HEK293 (cell line): ENCODE results near the gene DYNLT4.
A peak's percentile ranks its signal among the peaks of the same experiment; 100 is the strongest.

ENCODE experiments used
- CTCF ChIP-seq: fragments of 450-650 bp; formaldehyde crosslinking; IDR thresholded peaks from 2 replicates; pipeline ENCODE4 v1.5.1; 2016; ENCODE audit warnings: missing biosample characterization, missing genetic modification characterization
- IKZF3 ChIP-seq: fragments of 450-650 bp; IDR thresholded peaks from 2 replicates; pipeline ENCODE4 v1.5.0; 2018; ENCODE audit warnings: missing biosample characterization, mild to moderate bottlenecking, missing genetic modification characterization, moderate library complexity
- KLF17 ChIP-seq: fragments of 450-650 bp; formaldehyde crosslinking; IDR thresholded peaks from 2 replicates; pipeline ENCODE4 v1.5.1; 2016; ENCODE audit warnings: missing biosample characterization, missing genetic modification characterization
- OSR2 ChIP-seq: fragments of 450-650 bp; formaldehyde crosslinking; IDR thresholded peaks from 2 replicates; pipeline ENCODE4 v1.5.1; 2016; ENCODE audit warnings: missing biosample characterization, missing genetic modification characterization
- PBX3 ChIP-seq: sonication (generic); formaldehyde crosslinking; IDR thresholded peaks from 2 replicates; pipeline ENCODE4 v1.8.1; 2022; ENCODE audit warnings: mild to moderate bottlenecking, moderate library complexity, missing genetic modification reagents
- SP7 ChIP-seq: fragments of 450-650 bp; formaldehyde crosslinking; IDR thresholded peaks from 2 replicates; pipeline ENCODE4 v1.5.1; 2016; ENCODE audit warnings: missing biosample characterization, missing genetic modification characterization
- WT1 ChIP-seq: fragments of 450-650 bp; formaldehyde crosslinking; IDR thresholded peaks from 2 replicates; pipeline ENCODE4 v1.5.1; 2016; ENCODE audit warnings: missing biosample characterization, missing genetic modification characterization
- ZBTB26 ChIP-seq: fragments of 450-650 bp; formaldehyde crosslinking; optimal IDR thresholded peaks from 2 replicates; pipeline ENCODE3; 2016; ENCODE audit warnings: missing biosample characterization, mild to moderate bottlenecking, missing genetic modification characterization
- ZBTB48 ChIP-seq: fragments of 450-650 bp; formaldehyde crosslinking; IDR thresholded peaks from 2 replicates; pipeline ENCODE4 v1.5.1; 2016; ENCODE audit warnings: missing biosample characterization, missing genetic modification characterization
- ZFP37 ChIP-seq: fragments of 450-650 bp; formaldehyde crosslinking; IDR thresholded peaks from 2 replicates; pipeline ENCODE4 v1.5.1; 2016; ENCODE audit warnings: missing biosample characterization, missing genetic modification characterization
- ZNF174 ChIP-seq: fragments of 450-650 bp; formaldehyde crosslinking; IDR thresholded peaks from 2 replicates; pipeline ENCODE4 v1.5.0; 2017; ENCODE audit warnings: missing biosample characterization, mild to moderate bottlenecking, missing genetic modification characterization
- ZNF175 ChIP-seq: fragments of 450-650 bp; formaldehyde crosslinking; IDR thresholded peaks from 2 replicates; pipeline ENCODE4 v1.5.1; 2016; ENCODE audit warnings: missing biosample characterization, missing genetic modification characterization
- ZNF2 ChIP-seq: fragments of 450-650 bp; formaldehyde crosslinking; IDR thresholded peaks from 2 replicates; pipeline ENCODE4 v1.5.1; 2016; ENCODE audit warnings: missing biosample characterization, missing genetic modification characterization
- ZNF280C ChIP-seq: fragments of 450-650 bp; formaldehyde crosslinking; IDR thresholded peaks from 2 replicates; pipeline ENCODE4 v1.5.1; 2016; ENCODE audit warnings: missing biosample characterization, missing genetic modification characterization
- ZNF324 ChIP-seq: fragments of 450-650 bp; formaldehyde crosslinking; IDR thresholded peaks from 2 replicates; pipeline ENCODE4 v1.5.1; 2016; ENCODE audit warnings: missing biosample characterization, missing genetic modification characterization
- ZNF341 ChIP-seq: fragments of 450-650 bp; formaldehyde crosslinking; IDR thresholded peaks from 2 replicates; pipeline ENCODE4; 2016; ENCODE audit warnings: low read depth, missing biosample characterization, missing genetic modification characterization
- ZNF366 ChIP-seq: fragments of 450-650 bp; formaldehyde crosslinking; conservative IDR thresholded peaks from 2 replicates; pipeline ENCODE4 v1.5.1; 2016; ENCODE audit warnings: missing biosample characterization, missing genetic modification characterization
- ZNF37A ChIP-seq: fragments of 450-650 bp; IDR thresholded peaks from 2 replicates; pipeline ENCODE4 v1.5.1; 2018; ENCODE audit warnings: missing biosample characterization, missing genetic modification characterization
- ZNF391 ChIP-seq: fragments of 450-650 bp; formaldehyde crosslinking; IDR thresholded peaks from 2 replicates; pipeline ENCODE4 v1.5.1; 2016; ENCODE audit warnings: low read depth, missing biosample characterization, missing genetic modification characterization, borderline replicate concordance
- ZNF394 ChIP-seq: fragments of 450-650 bp; formaldehyde crosslinking; IDR thresholded peaks from 2 replicates; pipeline ENCODE4 v1.5.1; 2016; ENCODE audit warnings: missing biosample characterization, missing genetic modification characterization, mild to moderate bottlenecking, moderate library complexity, borderline replicate concordance
- ZNF423 ChIP-seq: fragments of 450-650 bp; formaldehyde crosslinking; IDR thresholded peaks from 2 replicates; pipeline ENCODE4 v1.5.1; 2016; ENCODE audit warnings: missing biosample characterization, missing genetic modification characterization
- ZNF488 ChIP-seq: fragments of 450-650 bp; formaldehyde crosslinking; IDR thresholded peaks from 2 replicates; pipeline ENCODE4 v1.5.1; 2016; ENCODE audit warnings: missing biosample characterization, missing genetic modification characterization
- ZNF561 ChIP-seq: fragments of 450-650 bp; IDR thresholded peaks from 2 replicates; pipeline ENCODE4 v1.5.1; 2018; ENCODE audit warnings: missing biosample characterization, missing genetic modification characterization, borderline replicate concordance
- ZNF585B ChIP-seq: fragments of 450-650 bp; formaldehyde crosslinking; IDR thresholded peaks from 2 replicates; pipeline ENCODE4 v1.5.1; 2016; ENCODE audit warnings: missing biosample characterization, missing genetic modification characterization
- ZNF600 ChIP-seq: fragments of 450-650 bp; formaldehyde crosslinking; IDR thresholded peaks from 2 replicates; pipeline ENCODE4 v1.5.1; 2016; ENCODE audit warnings: missing biosample characterization, missing genetic modification characterization
- ZNF629 ChIP-seq: fragments of 450-650 bp; formaldehyde crosslinking; IDR thresholded peaks from 2 replicates; pipeline ENCODE4 v1.5.1; 2017; ENCODE audit warnings: missing biosample characterization, missing genetic modification characterization
- ZNF76 ChIP-seq: fragments of 450-650 bp; formaldehyde crosslinking; IDR thresholded peaks from 2 replicates; pipeline ENCODE4; 2016; ENCODE audit warnings: low read depth, missing biosample characterization, missing genetic modification characterization, borderline replicate concordance
- ZNF768 ChIP-seq: fragments of 450-650 bp; formaldehyde crosslinking; IDR thresholded peaks from 2 replicates; pipeline ENCODE4 v1.5.1; 2018; ENCODE audit warnings: missing biosample characterization, mild to moderate bottlenecking, missing genetic modification characterization
- ZNF777 ChIP-seq: fragments of 450-650 bp; formaldehyde crosslinking; IDR thresholded peaks from 2 replicates; pipeline ENCODE4 v1.5.1; 2017; ENCODE audit warnings: missing biosample characterization, missing genetic modification characterization, borderline replicate concordance
- ZSCAN23 ChIP-seq: fragments of 450-650 bp; formaldehyde crosslinking; IDR thresholded peaks from 2 replicates; pipeline ENCODE4 v1.5.1; 2016; ENCODE audit warnings: missing biosample characterization, missing genetic modification characterization
- ZSCAN4 ChIP-seq: fragments of 450-650 bp; formaldehyde crosslinking; IDR thresholded peaks from 2 replicates; pipeline ENCODE4 v1.5.1; 2017; ENCODE audit warnings: missing biosample characterization, missing genetic modification characterization

DYNLT4 gene

GRCh38 chr1:44786138-44786840, 20.9 kb downstream of the DYNLT4 start (continued):
- TF ChIP-seq ZNF488 (tag by site-specific recombination) (no peak), ZBTB26 (tag by site-specific recombination) (peak; percentile 97), ZBTB48 (tag by site-specific recombination) (peak; percentile 77), ZNF175 (no peak), ZNF280C (tag by site-specific recombination) (no peak), ZFP37 (tag by site-specific recombination) (peak; percentile 82), ZNF561 (tag by site-specific recombination) (peak; percentile 80; the same call in 1 of the 2 replicates), CTCF (peak; percentile 99), SP7 (tag by site-specific recombination) (peak; percentile 78), ZSCAN4 (0 out of 2 replicates have a peak, but pooled peaks have one; percentile 10), ZNF324 (tag by site-specific recombination) (peak; percentile 76; the same call in 1 of the 2 replicates), ZNF423 (tag by site-specific recombination) (peak; percentile 97), IKZF3 (tag by site-specific recombination) (peak; percentile 97), ZSCAN23 (tag by site-specific recombination) (no peak), ZNF629 (tag by site-specific recombination) (peak; percentile 66), ZNF600 (tag by site-specific recombination) (peak; percentile 100), WT1 (0 out of 2 replicates have a peak, but pooled peaks have one; percentile 15), ZNF394 (peak; percentile 56; the same call in 1 of the 2 replicates), ZNF37A (tag by site-specific recombination) (no peak), KLF17 (peak; percentile 72; the same call in 1 of the 2 replicates), ZNF391 (tag by site-specific recombination) (no peak), ZNF585B (tag by site-specific recombination) (no peak), ZNF341 (peak; percentile 100), ZNF76 (tag by site-specific recombination) (peak; percentile 92), OSR2 (tag by site-specific recombination) (no peak), ZNF174 (tag by site-specific recombination) (no peak), PBX3 (CRISPR knock-in tag) (peak; percentile 71; the same call in 1 of the 2 replicates), ZNF768 (tag by site-specific recombination) (no peak), ZNF777 (tag by site-specific recombination) (peak; percentile 50; the same call in 1 of the 2 replicates), ZNF2 (tag by site-specific recombination) (peak; percentile 91), ZNF366 (tag by site-specific recombination) (peak; percentile 68; the same call in 1 of the 2 replicates)
